GM19372 (cell line): Measurements from ENCODE around the gene PLCZ1.
"Not testable (repeated sequence)": the region's sequence is repeated elsewhere in the genome, so short reads cannot be mapped to it uniquely, and the experiment has no call there.

Experiments used
- ATAC-seq: cut with Tn5 transposase; IDR thresholded peaks from one replicate; pipeline ENCODE4 v1.9.1; 2021; ENCODE audit warnings: mild to moderate bottlenecking, low read depth, moderate library complexity; ENCODE audit not compliant: unreplicated experiment

Gene PLCZ1

GRCh38 chr12:18706798-18707197 lies 31.0 kb downstream of the PLCZ1 start:
- no peak for ATAC-seq

GRCh38 chr12:18703911-18704310 lies 33.9 kb downstream of the PLCZ1 start:
- ATAC-seq: no peak

GRCh38 chr12:18703321-18703720 lies 34.5 kb downstream of the PLCZ1 start:
- no peak for ATAC-seq

- no peak for ATAC-seq
Measured at GRCh38 chr12:18700271-18700670, 37.5 kb downstream of the PLCZ1 start.

- ATAC-seq: no peak
Measured at GRCh38 chr12:18696971-18697602, 40.7 kb downstream of the PLCZ1 start.

GRCh38 chr12:18693986-18694385 lies 43.8 kb downstream of the PLCZ1 start:
- ATAC-seq: not testable (repeated sequence)

- ATAC-seq: no peak
Measured at GRCh38 chr12:18690653-18691052, 47.2 kb downstream of the PLCZ1 start.

- ATAC-seq: no peak
Measured at GRCh38 chr12:18689771-18690170, 48.0 kb downstream of the PLCZ1 start.

GRCh38 chr12:18684430-18684829 lies 53.4 kb downstream of the PLCZ1 start:
- no peak for ATAC-seq

- no peak for ATAC-seq
Measured at GRCh38 chr12:18683327-18684013, 54.3 kb downstream of the PLCZ1 start.

- ATAC-seq: no peak
Measured at GRCh38 chr12:18681818-18682217, 56.0 kb downstream of the PLCZ1 start.

- ATAC-seq: no peak
Measured at GRCh38 chr12:18676996-18677588, 60.7 kb downstream of the PLCZ1 start.

- no peak for ATAC-seq
Measured at GRCh38 chr12:18676141-18676540, 61.7 kb downstream of the PLCZ1 start.

- ATAC-seq: no peak
Measured at GRCh38 chr12:18658829-18659228, 79.0 kb downstream of the PLCZ1 start.

GRCh38 chr12:18658179-18658578 lies 79.6 kb downstream of the PLCZ1 start:
- ATAC-seq: no peak

GRCh38 chr12:18655351-18655750 lies 82.5 kb downstream of the PLCZ1 start:
- no peak for ATAC-seq

- ATAC-seq: no peak
Measured at GRCh38 chr12:18653465-18653864, 84.3 kb downstream of the PLCZ1 start.

- ATAC-seq: no peak
Measured at GRCh38 chr12:18652596-18652995, 85.2 kb downstream of the PLCZ1 start.

GRCh38 chr12:18651525-18651924 lies 86.3 kb downstream of the PLCZ1 start:
- ATAC-seq: no peak

- no peak for ATAC-seq
Measured at GRCh38 chr12:18646286-18646890, 91.4 kb downstream of the PLCZ1 start.

GRCh38 chr12:18644564-18644963 lies 93.2 kb downstream of the PLCZ1 start:
- no peak for ATAC-seq

GRCh38 chr12:18643681-18644080 lies 94.1 kb downstream of the PLCZ1 start:
- ATAC-seq: no peak
